GM19043 (cell line): ENCODE data around the gene SKIC2.
"Not testable (repeated sequence)": the region's sequence is repeated elsewhere in the genome, so short reads cannot be mapped to it uniquely, and the experiment has no call there.

ENCODE experiments used
- ATAC-seq: cut with Tn5 transposase; IDR thresholded peaks from one replicate; pipeline ENCODE4 v1.9.1; 2021; ENCODE audit warnings: low read depth; ENCODE audit not compliant: unreplicated experiment

Gene SKIC2

DNA sequence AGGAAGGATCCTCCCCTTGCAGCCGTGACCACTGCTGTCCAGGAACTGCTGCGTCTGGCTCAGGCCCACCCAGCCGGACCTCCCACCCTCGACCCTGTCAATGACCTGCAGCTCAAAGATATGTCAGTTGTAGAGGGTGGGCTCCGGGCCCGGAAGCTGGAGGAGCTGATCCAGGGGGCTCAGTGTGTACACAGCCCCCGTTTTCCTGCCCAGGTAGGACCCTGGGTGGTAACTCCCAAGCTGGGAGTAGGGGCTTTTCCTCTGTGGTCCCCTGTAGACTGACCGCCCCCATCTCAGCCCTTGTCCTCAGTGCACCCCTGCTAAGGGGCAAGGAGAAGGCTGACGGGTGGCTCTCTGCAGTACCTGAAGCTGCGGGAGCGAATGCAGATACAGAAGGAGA lies 9.4 kb downstream of the SKIC2 start:
- ATAC-seq = no peak

DNA sequence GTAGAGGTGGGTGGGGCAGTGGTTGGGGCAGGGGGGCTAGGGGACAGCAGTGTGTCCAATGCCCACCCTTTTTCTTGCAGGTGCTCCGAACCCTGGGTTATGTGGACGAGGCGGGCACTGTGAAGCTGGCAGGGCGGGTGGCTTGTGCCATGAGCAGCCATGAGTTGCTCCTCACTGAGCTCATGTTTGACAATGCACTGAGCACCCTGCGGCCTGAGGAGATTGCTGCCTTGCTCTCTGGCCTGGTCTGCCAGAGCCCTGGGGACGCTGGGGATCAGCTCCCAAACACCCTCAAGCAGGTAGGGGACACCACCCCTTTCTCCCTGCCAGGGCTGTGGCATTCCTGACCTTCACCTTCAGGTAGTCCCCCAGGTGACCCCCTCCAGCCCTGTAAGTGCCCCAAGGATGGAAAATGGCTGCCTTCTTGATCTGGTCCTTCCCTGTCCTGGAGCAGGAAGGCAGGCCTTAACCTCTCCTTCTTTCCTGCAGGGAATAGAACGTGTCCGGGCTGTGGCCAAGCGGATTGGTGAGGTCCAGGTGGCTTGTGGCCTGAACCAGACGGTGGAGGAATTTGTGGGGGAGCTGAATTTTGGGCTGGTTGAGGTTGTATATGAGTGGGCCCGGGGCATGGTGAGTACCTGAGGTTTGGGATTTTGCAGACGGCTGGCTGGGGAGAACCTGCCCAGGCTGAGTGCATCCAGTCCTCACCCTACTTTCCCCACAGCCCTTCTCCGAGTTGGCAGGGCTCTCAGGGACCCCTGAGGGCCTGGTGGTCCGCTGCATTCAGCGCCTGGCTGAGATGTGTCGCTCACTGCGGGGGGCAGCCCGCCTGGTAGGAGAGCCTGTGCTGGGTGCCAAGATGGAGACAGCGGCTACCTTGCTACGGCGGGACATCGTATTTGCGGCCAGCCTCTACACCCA lies 10.1 kb downstream of the SKIC2 start:
- ATAC-seq = no peak

DNA sequence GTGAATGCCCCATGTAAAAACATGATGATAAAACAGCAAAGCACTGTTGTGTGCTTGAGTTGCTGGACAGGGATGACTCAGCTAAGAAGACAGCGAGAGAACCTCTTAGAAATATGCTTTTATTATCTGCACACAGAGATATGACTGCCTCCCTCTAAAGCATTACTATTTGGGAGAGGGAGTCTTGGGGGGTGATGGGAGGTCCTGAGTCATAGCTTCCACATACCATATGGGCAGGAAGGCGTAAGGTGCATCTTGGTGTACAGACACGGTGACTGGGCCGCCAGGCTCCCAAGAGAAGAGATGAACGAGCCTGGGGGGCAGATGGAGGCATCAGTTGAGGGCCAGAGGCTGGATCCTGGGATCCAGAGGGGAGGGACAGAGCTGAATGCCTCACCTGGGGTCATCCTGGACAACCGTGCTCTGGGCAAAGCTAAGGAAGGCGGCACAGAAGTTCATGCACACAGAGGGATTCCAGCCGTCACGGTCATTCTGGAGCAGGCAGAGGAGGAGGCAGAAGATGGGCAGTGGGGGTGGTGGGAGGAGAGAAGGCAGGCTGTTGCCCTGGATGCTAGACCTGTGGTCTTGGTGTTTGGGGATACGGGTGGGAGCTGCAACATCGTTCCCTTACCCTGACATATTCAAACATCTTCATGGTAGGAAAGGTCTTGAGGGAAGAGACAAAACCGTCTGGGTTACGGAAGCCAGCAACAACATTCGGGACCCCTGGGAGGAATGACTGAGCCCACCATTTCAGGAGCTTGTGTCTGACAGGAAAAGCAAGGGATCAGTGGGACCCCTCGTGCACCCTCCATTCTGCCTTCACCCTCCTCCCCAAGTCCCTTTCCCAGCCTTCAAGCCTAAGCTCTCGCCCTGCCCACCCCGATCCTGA lies 11.0 kb downstream of the SKIC2 start:
- ATAC-seq = no peak

GRCh38 chr6:31970604-31971271 lies 11.8 kb downstream of the SKIC2 start:
- no peak for ATAC-seq

DNA sequence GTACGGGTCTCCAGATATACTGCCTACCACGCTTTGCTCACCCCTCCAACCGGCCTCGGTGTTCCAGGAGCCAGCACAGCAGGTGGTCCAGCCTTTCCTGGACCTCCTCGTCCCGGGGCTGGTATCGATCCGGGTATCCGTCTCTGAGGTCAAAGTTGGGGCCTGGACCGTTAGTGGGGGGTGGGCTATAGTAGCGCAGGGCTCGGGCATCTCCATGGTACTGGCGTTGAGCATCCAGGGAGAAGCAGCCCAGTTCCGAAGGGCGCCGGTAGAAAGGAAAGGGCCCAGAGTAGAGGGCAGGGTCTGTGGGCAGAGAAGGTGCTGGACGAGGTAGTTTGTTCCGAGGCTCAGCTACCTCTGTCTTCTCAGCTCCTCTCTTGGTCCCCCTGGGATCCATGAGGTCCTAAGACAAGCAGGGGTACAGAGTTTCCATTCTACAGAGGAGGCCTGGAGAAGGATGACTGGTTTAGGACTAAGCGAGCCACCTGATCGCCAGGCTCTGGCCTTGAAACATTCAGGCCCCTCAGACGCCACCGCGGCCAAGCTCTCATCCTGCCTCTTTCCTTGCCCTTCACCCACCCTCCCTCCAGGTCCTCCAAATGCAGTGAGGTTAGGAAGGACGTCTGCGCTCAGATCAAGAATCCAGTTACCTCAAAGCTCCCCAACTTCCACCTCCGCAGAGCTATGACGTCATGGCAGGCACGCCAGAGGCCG lies 12.5 kb downstream of the SKIC2 start:
- no peak for ATAC-seq

- peak; percentile 87 for ATAC-seq
Measured at GRCh38 chr6:31971993-31972708, 13.2 kb downstream of the SKIC2 start, which contains the start of gene DXO. DXO (minus strand) TSS chr6:31972138; CDS start chr6:31971675, 463 bp downstream.

DNA sequence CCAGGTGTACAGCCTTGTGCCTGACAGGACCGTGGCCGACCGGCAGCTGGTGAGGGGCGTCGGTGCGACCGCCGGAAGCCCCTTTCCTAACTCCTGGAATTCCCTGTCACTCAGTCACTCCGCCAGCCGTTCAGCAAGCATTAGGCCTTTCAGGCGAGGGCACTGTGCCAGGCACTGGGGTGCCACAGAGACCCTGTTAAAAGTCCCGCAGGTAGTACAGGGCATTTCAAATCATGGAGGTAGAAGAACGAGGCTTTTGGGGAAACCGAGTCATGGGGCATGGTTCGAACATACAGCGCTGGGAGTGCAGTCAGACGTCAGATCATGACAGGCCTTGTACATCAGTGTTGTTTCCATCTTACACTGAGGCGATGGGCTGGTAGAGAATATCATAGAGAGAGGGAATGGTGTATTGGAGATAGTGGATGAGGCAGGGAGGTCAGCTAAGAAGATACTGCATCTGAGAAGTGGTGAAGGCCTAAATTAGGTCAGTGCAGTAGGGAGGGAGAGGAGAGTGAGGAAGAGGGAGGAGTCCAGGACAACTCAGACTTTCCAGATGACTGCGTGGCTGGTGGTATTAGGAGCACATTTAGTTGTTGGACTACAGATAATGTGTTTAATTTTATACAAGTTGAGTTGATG lies 13.9 kb downstream of the SKIC2 start:
- no peak for ATAC-seq

- ATAC-seq = not testable (repeated sequence)
Measured at GRCh38 chr6:31976065-31976464, 17.1 kb downstream of the SKIC2 start.

- no peak for ATAC-seq
Measured at GRCh38 chr6:31977816-31978431, 18.9 kb downstream of the SKIC2 start.

- ATAC-seq = no peak
Measured at GRCh38 chr6:31978831-31979230, 19.9 kb downstream of the SKIC2 start.

DNA sequence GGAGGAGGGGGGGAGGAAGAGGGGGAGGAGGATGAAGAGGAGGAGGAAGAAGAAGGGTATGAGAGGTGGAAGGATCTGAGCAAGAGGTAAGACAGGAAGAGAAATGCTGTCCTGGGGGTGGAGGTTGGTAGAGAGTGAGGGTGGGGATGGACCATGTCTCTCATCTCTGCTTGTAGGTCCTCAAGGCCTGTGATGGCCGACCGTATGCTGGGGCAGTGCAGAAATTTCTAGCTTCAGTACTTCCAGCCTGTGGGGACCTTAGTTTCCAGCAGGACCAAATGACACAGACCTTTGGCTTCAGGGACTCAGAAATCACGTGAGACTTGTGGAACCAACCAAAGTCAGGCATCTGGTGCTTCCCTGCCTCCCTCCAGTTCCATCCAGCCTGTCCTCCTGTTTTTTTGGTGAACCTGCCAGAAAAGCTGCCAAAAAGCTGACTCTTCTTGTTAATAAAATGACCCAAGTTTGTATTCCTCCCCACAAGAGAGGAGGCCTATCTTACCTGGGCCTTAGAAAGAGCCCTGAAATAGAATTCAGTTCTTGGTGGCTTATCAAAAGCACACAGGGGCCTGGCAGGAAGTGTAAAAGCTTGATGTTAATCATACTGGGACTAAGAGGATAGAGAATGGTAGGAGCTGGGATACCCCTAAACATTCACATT lies 20.4 kb downstream of the SKIC2 start:
- ATAC-seq = no peak

DNA sequence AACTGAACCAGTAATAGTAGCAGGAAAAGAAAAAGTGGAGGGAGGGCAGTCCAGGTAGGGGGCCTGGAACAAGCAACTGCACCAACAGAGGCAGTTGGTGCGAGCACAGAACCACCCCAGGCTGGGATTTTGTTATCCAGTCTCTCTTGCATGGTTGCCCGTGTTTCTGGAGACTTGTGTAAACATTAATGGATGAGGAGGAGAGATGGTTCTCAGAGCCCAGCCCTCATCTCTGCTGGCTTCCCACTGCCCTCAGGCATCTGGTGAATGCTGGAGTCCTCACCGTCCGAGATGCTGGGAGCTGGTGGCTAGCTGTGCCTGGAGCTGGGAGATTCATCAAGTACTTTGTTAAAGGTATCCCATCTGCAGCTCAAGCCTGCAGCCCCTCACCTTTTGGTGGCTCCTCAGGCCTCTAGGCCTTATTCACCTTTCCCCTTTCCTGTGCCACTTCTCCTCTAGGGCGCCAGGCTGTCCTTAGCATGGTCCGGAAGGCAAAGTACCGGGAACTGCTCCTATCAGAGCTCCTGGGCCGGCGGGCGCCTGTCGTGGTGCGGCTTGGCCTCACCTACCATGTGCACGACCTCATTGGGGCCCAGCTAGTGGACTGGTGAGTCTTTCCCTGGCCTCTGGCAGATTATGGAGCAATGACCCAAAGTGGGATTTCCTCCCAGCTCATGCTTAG lies 21.4 kb downstream of the SKIC2 start:
- not testable (repeated sequence) for ATAC-seq

DNA sequence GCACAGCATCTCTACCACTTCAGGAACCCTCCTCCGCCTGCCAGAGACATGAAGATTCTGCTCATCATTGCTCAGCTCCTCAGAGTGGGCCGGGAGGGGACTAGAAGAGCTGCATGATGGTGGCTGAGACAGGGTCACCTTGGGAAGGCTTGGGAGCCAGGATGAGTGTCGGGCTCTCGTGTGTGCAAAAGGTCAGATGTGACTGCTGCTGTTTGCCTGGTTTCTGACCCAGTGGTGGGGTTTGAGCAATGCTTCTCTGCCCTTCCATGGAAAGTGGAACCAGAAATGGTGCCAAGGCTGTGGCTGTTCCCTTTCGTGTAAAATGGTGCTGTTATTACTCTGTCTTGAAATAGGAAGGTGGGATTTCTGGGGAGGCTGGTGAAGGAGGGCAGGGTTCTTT lies 22.0 kb downstream of the SKIC2 start:
- ATAC-seq = not testable (repeated sequence)

- ATAC-seq = not testable (repeated sequence)
Measured at GRCh38 chr6:31981744-31982143, 22.8 kb downstream of the SKIC2 start, which contains the start of gene C4A. C4A (plus strand) TSS chr6:31982057; CDS start chr6:31982108, 51 bp downstream.

GRCh38 chr6:31989363-31989762 lies 30.4 kb downstream of the SKIC2 start:
- ATAC-seq = not testable (repeated sequence)

DNA sequence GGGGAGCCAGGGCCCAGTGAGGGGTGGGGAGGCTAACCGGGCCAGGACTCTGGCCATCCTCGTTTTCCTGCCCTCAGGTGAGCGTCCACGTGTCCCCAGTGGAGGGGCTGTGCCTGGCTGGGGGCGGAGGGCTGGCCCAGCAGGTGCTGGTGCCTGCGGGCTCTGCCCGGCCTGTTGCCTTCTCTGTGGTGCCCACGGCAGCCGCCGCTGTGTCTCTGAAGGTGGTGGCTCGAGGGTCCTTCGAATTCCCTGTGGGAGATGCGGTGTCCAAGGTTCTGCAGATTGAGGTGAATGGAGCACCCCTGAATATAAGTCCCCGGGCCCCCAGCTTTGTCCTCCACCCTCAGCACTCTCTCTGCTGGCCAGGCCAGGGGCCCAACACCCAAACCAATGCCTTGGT lies 35.4 kb downstream of the SKIC2 start:
- ATAC-seq = not testable (repeated sequence)

- not testable (repeated sequence) for ATAC-seq
Measured at GRCh38 chr6:31996385-31996784, 37.4 kb downstream of the SKIC2 start.
